T-helper 2 cell treated with Interferon-gamma antibody and Interleukin-4, amounts not matched to agents 5 μg/mL and 100 μg/mL, for 36 hours (primary cell): ENCODE results near the gene TRIM17.

Experiments used
- DNase-seq: peaks from one replicate; pipeline ENCODE4 v3.0.0; 2021; ENCODE audit warnings: low spot score
- H3K27ac Mint-ChIP-seq: one replicate; pipeline ENCODE4 v1.8.0; 2021; ENCODE audit warnings: mild to moderate bottlenecking, mixed read lengths
- H3K27me3 Mint-ChIP-seq: one replicate; pipeline ENCODE4 v1.8.0; 2021; ENCODE audit warnings: low read depth, mixed read lengths
- H3K36me3 Mint-ChIP-seq: one replicate; pipeline ENCODE4 v1.8.0; 2021; ENCODE audit warnings: low read depth, mixed read lengths
- H3K4me1 Mint-ChIP-seq: one replicate; pipeline ENCODE4 v1.8.0; 2021; ENCODE audit warnings: low read depth, mixed read lengths
- H3K4me3 Mint-ChIP-seq: one replicate; pipeline ENCODE4 v1.8.0; 2022; ENCODE audit warnings: mild to moderate bottlenecking, moderate library complexity, mixed read lengths
- H3K9me3 Mint-ChIP-seq: one replicate; pipeline ENCODE4 v1.8.0; 2021; ENCODE audit warnings: mixed read lengths

The TRIM17 gene

GRCh38 chr1:228362884-228363450 lies 53.7 kb downstream of the TRIM17 start:
- no peaks in the 10 kb centered on the region for H3K4me1 Mint-ChIP-seq
- H3K36me3 Mint-ChIP-seq = no peaks in the 10 kb centered on the region
- no peaks in the 10 kb centered on the region for H3K9me3 Mint-ChIP-seq
- no peak overlapping the region for H3K27ac Mint-ChIP-seq
- DNase-seq = no peak
- H3K4me3 Mint-ChIP-seq = no peak overlapping the region
- no peaks in the 10 kb centered on the region for H3K27me3 Mint-ChIP-seq

DNA sequence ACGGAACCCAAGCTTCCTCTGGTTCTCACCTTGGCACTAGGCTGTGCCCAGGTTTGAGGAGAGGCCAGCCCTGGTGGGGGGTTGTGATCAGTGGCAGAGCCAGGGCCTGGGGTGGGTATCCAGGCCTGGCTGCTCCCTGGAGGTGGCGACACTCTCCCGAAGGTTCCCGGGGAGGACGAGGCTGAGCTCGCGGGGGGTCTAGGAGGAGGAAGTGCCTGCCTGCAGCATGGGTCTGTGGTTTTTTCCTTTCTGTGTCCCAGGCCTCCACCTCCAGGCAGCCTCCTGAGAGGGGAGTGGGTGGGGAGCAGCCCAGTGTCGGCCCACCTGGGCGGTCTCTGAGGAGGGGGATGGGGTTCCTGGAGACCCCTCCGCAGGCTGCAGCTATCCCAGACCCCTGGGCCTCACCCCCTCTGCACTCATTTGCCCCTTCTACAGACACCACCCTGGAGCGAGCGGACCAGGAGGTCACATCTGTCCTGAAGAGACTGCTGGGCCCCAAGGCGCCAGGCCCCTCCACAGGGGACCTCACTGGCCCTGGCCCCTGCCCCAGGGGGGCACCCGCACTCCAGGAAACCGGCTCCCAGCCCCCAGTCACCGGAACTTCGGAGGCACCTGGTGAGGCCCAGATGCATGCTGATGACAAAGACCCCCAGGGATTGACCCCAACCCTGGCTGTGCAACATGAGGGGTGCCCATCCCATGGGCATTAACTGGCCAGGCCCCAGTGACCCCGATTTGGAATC lies 54.3 kb downstream of the TRIM17 start:
- no peak for DNase-seq
- Mint-ChIP-seq H3K36me3 (no peaks in the 10 kb centered on the region), H3K9me3 (no peaks in the 10 kb centered on the region), H3K4me1 (no peaks in the 10 kb centered on the region), H3K27me3 (no peaks in the 10 kb centered on the region), H3K27ac (no peak overlapping the region), H3K4me3 (no peak overlapping the region)

DNA sequence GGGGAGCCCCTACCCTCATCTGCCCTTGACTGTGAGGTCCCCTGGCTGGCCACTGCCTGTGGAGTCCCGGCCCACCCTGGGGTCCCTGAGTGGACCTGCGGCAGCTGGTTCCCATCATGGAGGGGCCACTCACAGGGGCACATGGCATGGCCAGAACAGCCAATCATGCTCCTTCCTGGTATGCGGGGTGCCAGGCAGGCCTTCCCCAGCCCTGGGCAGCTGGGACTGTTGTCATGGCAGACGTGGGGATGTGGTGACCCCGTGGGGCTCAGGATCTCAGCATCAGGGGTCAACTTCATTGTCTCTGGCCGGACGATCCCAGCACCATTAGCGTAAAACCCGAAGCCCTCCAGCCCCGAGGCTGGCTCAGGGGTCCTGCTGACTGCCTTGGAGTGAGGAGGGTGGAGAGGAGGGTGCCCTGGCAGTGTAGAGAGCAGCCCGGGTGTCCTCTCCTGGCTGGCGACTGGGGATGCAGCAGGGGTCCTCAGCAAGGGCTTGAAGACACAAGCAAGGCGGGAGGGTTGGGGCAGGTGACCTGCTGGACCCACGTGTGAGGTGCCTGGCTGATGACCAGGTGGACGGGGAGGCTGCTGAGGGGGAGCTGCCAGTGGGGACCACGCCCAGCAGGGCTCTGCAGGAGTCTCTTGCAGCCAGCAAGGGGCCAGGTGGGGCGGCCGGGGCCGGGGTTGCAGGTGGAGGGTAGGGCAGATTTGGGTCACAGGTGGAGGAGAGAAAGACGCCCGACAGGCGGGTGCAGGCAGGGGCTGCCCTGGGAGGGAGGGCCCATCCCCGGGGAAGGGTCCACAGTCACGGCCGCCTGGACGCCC lies 55.1 kb downstream of the TRIM17 start:
- H3K9me3 Mint-ChIP-seq = no peaks in the 10 kb centered on the region
- no peaks in the 10 kb centered on the region for H3K4me1 Mint-ChIP-seq
- H3K27me3 Mint-ChIP-seq = no peaks in the 10 kb centered on the region
- H3K4me3 Mint-ChIP-seq = no peak overlapping the region
- H3K27ac Mint-ChIP-seq = no peak overlapping the region
- no peaks in the 10 kb centered on the region for H3K36me3 Mint-ChIP-seq
- DNase-seq = no peak

GRCh38 chr1:228360533-228361313 lies 55.9 kb downstream of the TRIM17 start:
- Mint-ChIP-seq H3K4me3 (no peak overlapping the region), H3K27me3 (no peaks in the 10 kb centered on the region), H3K36me3 (no peaks in the 10 kb centered on the region), H3K27ac (no peak overlapping the region), H3K4me1 (no peaks in the 10 kb centered on the region), H3K9me3 (no peaks in the 10 kb centered on the region)
- DNase-seq = no peak

DNA sequence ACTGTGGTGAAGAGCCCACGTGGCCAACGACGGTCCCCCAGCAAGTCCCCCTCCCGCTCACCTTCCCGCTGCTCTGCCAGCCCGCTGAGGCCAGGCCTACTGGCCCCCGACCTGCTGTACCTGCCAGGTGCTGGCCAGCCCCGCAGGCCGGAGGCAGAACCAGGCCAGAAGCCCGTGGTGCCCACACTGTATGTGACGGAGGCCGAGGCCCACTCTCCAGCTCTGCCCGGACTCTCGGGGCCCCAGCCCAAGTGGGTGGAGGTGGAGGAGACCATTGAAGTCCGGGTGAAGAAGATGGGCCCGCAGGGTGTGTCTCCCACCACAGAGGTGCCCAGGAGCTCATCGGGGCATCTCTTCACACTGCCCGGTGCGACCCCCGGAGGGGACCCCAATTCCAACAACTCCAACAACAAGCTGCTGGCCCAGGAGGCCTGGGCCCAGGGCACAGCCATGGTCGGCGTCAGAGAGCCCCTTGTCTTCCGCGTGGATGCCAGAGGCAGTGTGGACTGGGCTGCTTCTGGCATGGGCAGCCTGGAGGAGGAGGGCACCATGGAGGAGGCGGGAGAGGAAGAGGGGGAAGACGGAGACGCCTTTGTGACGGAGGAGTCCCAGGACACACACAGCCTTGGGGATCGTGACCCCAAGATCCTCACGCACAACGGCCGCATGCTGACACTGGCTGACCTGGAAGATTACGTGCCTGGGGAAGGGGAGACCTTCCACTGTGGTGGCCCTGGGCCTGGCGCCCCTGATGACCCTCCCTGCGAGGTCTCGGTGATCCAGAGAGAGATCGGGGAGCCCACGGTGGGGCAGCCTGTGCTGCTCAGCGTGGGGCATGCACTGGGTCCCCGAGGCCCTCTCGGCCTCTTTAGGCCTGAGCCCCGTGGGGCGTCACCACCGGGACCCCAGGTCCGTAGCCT lies 56.8 kb downstream of the TRIM17 start:
- no peak overlapping the region for H3K27ac Mint-ChIP-seq
- DNase-seq = no peak
- no peaks in the 10 kb centered on the region for H3K4me1 Mint-ChIP-seq
- no peak overlapping the region for H3K4me3 Mint-ChIP-seq
- H3K36me3 Mint-ChIP-seq = no peaks in the 10 kb centered on the region
- H3K9me3 Mint-ChIP-seq = no peaks in the 10 kb centered on the region
- H3K27me3 Mint-ChIP-seq = no peaks in the 10 kb centered on the region

- no peak for DNase-seq
- Mint-ChIP-seq H3K27ac (no peak overlapping the region), H3K36me3 (no peaks in the 10 kb centered on the region), H3K4me1 (no peaks in the 10 kb centered on the region), H3K4me3 (no peak overlapping the region), H3K27me3 (no peaks in the 10 kb centered on the region), H3K9me3 (no peaks in the 10 kb centered on the region)
Measured at GRCh38 chr1:228358764-228359612, 57.7 kb downstream of the TRIM17 start.

DNA sequence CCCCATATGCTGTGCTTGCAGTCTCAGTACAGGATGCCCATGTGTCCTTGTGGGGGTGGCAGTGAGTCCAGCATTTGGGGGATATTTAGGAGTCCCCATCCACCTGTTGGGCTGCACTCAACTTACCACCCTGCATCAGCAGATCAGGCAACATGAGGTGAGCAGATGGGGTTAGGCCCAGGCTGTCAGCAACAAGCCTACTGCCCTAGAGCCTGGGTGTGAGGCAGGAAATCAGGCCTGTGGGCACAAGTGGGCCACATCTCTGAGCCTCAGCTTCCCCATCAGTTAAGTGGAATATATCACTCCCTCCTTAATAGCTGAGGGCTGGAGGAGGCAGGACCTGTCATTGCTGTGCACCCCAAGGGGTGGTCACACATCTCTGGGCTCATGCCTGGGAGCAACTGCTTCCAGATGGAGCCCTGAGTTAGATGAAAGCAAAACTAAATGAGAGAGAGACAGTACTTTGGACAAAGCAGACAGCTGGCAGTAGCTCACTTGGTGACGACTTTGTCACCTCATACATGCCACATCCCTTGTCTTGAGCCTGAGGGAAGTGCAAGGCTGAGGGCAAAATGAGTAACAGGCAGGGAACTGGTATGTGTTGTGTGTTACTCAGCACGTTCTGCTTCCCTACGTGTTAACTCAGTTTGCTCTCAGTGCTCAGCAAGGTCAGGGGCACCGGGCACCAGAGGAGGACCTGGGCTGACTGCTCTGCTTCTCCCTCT lies 58.5 kb downstream of the TRIM17 start:
- H3K4me1 Mint-ChIP-seq = no peaks in the 10 kb centered on the region
- no peak for DNase-seq
- no peaks in the 10 kb centered on the region for H3K36me3 Mint-ChIP-seq
- peak overlapping the region; percentile 13 for H3K27ac Mint-ChIP-seq
- no peaks in the 10 kb centered on the region for H3K27me3 Mint-ChIP-seq
- no peak overlapping the region for H3K4me3 Mint-ChIP-seq
- no peaks in the 10 kb centered on the region for H3K9me3 Mint-ChIP-seq
